GM19351 (cell line): ENCODE data around the gene FILIP1L.
"Not testable (repeated sequence)": the region's sequence is repeated elsewhere in the genome, so short reads cannot be mapped to it uniquely, and the experiment has no call there.

Experiments used
- ATAC-seq: cut with Tn5 transposase; IDR thresholded peaks from one replicate; pipeline ENCODE4 v1.9.1; 2021; ENCODE audit warnings: mild to moderate bottlenecking, moderate library complexity; ENCODE audit not compliant: unreplicated experiment

Gene FILIP1L

DNA sequence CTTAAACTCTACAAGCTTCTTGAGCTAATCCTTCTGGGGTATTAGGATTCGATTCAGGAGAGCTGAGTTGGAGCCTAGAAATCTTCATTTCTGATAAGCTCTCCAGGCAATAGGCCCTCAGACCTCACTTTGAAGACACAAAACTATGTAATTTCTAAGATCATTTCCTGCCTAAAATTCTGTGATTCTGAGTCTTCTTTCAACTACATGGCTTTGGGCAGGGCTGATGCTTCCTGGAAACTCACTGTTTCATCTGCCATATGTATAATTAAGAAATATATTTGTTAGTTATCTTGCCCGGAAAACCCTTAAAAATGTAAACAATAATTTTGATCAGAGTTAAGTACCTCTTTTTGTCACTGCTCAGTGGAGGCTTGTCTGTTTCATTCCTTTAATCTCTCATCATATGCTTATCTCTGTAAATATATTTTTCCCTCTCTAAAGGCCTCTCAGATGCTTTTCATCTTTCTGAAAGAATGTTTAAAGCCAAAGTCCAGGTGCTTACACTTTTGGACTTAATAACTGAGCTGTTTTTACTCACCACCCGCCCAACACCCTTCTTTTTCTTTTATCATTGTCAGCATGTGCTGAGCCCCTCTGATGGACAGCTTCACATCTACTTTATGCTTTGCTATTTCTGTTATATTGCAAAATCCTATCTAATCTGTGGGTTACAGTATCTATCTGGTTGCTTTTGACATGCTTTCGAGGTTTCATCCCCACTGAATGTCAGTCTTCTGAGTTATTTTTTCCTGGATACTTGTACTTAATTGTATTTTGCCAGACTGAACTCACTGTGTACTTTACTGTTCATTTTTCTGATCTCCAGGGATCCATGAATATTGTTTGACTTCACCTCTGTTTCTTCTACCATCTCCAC, 38.2 kb downstream of the FILIP1L start:
- ATAC-seq, result no peak

DNA sequence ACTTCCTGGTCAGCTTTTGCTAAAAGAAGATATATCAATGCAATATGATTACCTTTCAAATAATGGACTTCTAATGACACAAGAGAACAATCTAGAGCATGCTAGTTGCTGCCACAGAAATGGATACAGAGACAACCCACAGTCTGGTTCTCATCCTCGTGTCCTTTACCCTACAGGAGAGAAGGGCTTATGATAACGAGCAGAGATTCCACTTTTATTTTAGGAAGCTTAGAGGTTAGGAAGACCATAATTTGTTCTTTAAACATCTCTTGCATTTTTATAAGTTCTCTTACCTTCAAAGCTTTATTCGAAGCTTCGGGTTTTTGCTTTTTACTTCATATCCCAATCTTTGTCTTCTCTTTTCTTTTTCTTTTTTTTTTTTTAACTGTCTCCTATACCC, 39.1 kb downstream of the FILIP1L start:
- ATAC-seq, result no peak

DNA sequence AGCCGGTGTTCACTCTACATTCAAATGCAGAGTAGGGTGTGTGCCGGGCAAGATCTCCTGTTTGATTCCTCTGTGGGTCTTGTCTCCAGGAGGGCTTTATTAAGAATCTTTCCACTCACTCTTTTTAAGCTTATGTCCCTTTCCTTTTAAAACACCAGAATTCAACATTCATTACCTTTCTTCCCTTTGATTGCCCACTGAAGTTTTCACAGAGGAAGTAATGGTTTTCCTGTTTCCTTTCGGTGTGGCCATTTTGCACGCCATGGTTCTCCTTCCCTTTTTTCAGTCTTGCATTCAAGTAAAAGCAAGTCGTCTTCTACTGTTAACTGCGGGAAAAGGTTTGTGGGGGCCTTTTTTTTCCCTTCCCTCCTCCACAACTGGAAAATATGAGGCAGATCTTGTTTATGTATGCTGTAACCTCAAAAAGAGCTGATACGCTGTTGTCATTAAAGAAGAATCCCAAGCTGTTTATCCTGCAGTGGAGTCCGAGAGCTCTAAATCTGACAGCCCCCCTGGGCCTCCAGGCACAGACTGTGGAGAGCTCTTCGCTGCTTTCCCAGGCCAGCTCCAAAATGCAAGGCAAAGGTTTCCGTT, 40.5 kb downstream of the FILIP1L start:
- no peak for ATAC-seq

DNA sequence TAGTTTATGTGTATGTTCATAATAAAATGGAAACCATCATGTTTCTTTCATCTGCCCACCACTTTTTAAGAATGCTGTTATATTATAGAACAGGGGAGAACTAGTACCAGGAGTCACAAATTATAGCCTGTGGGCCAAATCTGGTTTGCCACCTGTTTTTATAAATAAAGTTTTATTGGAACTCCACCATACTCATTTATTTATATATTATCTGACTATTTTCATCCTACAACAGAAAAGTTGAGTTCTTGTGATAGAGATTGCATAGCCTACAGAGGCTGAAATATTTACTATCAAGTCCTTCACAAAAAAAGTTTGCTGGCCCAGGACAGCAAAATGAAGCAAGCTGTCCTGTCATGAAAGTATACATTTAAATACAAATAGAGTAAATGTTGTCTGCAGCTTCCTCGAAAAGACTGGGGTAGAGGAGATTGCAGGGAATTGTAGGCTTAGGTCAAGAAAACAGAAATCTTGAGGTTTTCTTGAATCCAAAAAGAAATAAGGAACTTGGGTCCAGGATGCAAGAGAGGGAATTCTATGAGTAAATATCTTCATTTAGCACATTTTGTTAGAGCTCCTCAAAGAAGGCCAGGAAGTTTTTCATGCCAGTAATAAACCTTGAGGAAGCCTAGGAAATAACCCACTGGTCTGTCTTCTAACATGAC, 41.1 kb downstream of the FILIP1L start:
- no peak for ATAC-seq

DNA sequence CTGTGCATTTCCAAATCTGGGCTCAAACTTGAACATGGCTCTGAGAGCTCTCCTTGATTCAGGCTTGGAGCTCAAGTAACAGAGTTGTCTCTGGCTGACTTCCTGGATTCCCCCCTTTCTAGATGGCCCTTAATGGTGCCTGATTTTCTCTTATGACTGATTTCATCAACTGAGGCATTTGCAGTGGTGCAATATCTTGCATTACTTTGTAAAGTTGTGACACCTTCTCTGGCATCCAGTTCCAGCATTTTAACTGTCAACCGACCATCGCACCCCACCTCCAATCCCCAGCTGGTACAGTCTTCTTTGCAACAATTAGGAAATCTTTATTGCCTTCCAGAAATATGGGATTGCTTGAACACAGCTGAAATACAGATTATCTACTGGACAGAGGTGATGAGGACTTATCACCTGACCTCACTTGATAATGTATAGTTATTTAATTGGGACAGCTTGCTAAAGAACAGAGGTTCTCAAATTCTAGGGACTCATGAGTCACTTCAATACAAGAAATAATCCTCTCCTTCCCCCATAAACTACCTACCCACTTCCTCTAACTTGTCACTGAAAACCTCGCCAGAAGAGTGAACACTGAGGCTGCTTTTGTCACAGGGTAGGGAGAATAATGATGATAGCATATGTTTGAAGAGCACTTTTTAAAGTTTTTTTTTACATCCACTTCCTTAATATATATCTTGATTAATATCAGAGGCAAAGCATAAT, 41.8 kb downstream of the FILIP1L start:
- ATAC-seq, result peak; percentile 69

DNA sequence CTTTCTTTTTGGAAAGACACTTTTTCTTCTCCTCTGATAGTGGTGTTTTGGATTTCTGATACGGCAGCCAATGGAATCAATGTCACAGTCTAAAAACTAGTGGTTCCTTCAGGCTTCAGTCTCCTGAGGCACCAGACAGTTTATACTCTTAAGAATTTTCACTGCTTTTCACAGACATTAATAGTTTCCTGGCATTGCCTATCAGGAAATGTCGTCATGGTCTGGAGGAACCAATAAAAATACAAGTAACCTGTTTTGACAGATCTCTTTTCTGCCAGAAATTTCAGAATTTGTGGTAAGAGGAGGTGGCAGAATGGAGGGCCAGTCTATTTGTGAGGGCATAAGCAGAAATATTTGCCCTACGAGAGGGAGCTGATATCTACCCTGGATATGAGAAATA, 44.8 kb downstream of the FILIP1L start:
- no peak for ATAC-seq

DNA sequence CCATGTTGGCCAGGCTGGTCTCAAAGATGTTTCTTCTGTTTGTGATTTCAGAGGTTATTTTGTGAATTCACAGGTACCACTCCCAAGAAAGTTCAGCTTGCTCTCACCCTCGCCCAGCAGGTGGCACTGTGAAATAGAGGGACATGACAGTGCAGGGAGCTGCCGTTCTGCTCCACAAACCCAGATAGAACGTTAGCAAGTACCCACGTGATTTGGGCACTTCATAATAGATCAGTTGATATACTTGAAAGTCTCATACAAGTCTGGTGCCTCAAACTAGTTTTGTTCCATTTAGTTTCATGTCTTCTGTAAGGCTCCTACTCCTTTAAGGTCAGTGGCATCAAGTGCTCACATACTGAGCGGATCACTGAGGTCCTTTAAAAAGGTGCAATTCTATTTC, 45.5 kb downstream of the FILIP1L start:
- peak; percentile 72 for ATAC-seq

DNA sequence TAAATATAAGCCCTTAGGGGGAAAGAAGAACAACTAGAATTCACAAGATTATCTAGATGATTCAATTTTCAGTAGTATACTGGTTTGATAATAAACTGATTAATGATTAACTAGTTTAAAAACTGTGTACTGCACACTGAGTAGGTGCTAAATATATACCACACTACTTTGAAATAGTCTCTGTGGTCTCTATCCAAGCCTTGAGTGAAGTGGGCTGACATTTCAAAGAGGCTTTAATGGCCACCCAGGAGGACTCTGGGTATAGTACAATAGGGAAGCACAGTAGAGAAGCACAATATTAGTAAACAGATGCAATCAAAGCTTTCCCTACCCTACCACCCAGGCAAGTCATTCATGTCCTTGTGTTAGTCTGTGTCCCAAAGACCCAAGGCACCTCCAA, 46.7 kb downstream of the FILIP1L start:
- ATAC-seq, result no peak

DNA sequence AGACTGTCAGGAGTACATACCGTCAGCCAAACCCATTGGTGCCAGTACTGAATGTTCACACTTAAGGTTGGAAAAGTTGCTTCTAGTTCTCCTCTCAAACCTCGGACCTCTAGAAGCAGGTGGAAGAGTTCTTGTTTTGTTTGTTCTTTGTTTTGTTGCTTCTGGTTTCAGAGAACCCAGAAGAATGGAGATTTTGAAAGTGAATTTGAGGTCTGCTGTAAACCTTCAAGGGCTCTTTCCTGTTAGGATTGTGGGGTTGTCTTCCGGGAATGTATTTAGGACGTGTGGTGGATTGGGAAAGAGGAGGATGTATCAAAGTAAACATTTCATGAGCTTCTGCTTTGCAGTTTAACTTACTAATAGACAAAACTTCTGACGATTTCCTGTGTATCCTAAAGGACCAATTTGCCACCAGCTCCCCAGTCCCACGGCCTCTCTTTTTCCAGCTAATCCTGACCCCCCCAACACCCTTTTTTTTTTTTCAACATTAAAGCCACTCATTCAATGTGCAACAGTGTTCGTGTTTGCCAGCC, 50.3 kb downstream of the FILIP1L start:
- ATAC-seq, result no peak

DNA sequence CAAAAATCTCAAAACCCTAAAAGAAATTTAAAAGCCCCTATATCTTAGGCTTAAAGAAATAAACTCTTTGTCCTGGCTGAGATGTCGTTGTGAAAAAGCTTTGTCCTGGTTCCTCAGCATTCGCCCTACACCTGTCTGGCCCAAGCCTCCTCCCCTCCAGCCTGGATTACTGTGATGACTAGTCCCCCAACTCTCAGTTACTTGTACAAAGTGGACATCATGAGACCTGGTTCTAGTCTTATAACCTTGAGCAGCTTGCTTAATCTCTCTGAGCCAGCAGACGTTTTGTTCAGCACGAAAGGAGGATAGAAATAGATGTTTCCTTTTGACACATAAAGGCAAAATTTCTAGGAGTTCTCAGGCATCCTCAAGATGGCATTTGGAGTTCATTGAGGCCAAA, 51.6 kb downstream of the FILIP1L start:
- ATAC-seq, result no peak

DNA sequence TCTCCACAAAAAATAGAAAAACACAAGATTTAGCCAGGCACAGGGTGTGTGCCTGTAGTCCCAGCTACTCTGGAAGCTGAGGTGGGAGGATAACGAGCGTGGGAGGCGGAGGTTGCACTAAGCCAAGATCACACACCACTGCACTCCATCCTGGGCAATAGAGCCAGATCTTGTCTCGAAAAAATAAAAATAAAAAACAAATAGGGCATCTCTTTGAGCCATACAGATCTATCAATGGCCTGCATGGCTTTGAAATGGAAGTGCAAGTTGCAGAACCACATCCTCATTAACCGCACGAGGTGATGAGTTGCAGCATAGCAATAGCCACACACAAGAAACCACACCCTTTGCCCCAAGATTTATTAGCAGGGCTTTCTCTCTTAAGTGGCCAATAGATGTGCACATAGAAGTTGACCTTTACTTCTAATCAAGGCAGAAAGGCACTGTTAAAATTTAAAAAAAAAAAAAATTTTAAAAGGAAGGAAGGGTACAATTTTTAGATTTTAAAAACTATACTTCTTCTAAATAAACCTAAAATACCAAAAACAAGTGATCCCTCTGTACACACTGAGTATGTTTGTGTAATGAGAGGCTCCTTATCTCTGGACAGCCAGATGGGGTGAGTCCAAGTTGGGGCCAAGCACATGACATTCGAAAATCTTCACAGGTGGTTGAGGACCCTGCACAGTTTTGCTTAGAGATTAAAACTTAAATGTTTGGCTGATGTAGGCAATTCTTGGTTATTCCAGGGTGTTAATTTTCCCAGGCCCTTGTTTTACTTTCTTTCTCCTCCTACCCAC, 53.4 kb downstream of the FILIP1L start:
- peak; percentile 54 for ATAC-seq

DNA sequence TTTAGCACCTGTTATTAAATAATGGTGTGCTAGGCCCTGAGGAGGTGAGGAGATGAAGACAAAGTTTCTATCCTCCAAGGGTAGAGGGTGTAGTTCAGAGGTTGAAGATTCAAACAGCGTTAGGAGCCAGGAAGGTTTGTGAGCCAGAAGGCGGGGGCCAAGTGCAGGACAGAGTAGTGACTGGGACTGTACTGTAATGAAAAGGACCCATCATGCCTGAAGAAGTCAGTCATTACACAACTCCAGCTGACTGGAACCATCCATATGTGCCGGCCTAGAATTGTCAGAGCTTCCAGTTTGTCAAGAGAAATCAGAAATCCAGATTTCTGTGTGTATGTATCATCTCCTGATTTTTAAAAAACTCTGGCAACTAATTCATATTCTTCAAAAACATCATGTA, 54.8 kb downstream of the FILIP1L start:
- no peak for ATAC-seq

DNA sequence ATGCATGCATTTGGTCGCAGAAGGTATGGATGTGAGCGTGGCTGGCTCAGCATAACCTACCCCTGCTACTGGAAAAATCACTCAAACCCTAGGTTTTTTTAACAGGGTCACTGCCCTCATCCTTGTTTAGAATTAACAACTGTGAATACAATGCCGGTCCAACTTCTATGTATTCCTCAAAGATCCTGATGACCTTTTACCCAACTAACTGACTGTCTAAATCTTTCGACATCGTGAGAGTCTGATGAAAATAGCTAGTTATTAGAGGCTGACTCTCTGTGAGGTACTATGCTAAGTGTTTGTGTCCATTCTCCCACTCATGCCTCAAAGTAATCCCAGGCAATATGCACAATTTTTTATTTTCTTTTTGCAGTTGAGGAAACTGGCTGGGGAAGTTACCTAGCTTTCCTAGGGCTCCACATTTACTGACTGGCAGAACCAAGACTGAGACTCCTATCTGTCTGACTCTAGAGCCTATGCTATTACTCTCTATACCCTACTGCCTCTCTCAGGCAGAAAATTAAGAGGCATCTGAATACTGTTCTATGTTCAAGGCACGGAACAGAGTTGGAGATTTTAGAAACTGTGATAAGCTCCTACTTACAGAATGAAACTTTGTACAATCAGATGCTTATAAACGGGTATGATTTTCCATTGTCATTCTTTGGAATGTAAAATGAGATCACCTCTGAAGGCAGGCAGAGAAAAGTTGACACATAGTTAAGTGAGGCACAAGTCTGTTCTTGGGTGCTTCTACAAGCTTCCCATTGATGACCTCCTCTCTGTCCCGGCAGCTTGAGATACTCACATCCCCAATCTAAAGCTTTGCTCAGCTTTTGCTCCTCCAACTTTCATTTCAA, 56.4 kb downstream of the FILIP1L start:
- ATAC-seq, result no peak

DNA sequence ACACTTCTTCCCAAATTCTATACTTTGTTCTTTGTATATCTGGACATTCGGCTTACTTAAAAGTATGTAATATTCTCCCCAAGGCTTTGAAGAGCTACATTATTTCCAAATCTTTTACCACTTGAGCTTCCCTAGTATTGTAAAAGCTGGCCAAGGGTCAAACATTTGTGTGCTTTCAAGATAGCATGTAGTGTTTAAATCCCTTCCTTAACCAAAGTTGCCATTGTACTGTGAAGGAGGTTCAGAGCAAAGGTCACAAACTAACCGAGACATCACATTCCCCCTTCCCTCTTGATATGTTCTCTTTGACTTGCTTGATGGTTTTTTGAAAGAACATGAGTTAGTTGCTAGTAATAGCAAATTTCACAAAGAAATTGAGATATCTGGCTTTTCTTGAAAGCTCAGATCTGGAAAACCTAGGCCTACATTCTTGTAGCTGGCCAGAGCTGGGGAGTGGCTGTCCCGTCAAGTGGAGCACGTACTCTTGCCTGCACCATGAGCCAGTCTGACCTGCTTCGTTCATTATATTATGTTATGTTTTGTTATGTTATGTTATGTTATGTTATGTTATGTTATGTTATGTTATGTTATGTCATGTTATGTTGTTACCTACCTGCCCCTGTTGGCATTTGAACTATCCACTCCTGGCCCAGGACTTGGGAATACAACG, 60.2 kb downstream of the FILIP1L start:
- ATAC-seq, result no peak

DNA sequence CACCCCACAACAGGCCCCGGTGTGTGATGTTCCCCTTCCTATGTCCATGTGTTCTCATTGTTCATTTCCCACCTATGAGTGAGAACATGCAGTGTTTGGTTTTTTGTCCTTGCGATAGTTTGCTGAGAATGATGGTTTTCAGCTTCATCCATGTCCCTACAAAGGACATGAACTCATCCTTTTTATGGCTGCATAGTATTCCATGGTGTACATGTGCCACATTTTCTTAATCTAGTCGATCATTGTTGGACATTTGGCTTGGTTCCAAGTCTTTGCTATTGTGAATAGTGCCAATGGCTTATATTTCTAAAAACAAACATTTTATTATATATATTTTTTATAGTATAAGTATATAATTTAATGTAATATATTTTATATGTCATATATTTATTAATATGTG, 62.8 kb downstream of the FILIP1L start:
- not testable (repeated sequence) for ATAC-seq

DNA sequence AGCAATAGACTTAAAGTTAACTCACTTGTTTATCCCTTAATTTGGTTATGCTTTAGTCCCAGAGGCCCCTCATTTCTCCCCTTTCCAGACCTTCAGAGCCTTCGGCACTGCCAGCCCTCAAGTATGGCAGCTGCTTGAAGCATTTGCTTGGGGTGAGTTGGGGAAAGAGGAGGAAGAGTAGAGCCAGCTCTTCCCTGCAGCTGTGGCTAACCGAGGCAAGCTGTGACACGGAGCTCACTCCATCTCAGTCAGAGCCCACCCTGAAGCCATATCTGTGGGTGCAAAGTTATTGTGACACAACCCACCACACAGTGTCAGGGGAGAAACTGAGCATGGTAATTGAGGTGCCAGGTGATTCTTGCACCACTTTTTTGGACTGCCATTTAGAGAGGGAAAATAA, 66.1 kb downstream of the FILIP1L start:
- ATAC-seq, result no peak

DNA sequence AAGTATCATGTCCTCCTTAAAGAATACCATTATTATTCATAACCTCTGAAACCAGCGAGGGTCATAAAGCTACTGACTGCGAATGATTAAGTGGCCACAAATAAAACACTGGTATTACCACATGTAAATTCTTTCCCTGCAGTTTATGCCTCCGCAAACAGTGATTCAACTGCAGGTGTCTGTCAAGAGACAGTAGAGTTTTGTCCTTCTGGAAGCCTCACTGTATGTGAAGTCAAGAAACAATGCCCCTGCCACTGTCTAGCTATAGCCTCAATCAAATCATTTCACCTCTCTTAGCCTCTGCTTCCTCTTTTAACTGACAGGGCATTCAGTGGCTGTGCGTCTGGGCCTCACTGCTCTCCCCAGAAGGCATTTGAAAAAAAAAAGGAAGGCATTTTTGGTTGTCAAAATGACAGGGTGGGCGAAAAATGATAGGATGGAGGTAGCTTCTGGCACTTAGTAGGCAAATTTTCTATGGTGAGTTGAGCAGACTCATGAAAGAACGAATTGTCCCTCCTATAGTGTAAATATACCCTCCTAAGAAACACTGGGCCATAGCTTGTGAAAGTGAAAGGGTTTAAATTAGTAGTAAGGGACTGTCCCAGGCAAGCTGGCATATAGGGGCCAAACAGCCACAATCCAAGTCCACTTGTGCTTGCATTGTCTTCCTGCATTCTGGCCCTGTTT, 66.7 kb downstream of the FILIP1L start:
- peak; percentile 72 for ATAC-seq

DNA sequence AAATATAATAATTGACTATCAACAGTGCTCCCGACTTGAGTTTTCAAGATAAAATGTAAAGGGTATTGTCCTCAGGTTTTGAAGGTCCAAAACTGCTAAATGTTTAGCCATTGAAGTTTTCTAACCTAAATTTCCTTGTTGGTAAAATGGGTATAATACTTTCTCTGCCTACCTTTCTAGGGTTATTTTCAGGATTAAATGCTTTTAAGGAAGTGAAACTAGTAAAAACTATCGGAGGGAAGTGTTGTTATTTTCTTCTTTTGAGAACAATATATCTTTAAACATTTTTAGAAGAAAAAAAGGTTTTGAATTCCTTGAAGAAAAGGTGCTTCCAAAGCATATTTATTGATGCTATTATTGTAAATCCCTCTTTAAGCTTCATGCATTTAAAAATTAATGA, 67.3 kb downstream of the FILIP1L start:
- ATAC-seq, result no peak
